ENCODE data around the gene SLC15A1.

GRCh38 chr13:98781045-98781444, 28.6 kb upstream of the SLC15A1 start:
- no peak for TF ChIP-seq CTCF (IDR thresholded peaks at IDR 0.05)
- TF ChIP-seq EP300 (IDR thresholded peaks at IDR 0.05) = no peak

Data from gastroesophageal sphincter (tissue), 3 donors.